Measurements from ENCODE around the gene VPS4B. TPM values are rescaled to one million over a fixed set of nuclear protein-coding genes. Genes with fewer than 3 reads are reported as not detected.

VPS4B gene
- total RNA-seq, 1 experiment from 2014 or later: 60.2 TPM

DNA sequence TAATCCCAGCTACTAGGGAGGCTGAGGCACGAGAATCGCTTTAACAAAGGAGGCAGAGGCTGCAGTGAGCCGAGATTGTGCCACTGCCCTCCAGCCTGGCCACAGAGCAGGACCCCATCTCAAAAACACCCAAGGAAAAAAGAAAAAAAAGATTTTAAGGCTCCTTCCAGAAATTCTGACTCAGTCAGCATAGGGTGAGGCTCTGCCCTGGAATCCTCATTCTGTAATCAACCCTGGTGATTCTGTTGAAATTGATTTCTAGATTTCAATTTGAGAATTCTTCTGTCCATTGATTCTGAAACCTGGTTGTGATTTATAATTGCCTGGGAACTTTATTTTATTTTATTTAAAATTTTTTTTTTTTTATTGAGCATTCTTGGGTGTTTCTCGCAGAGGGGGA, 27.1 kb upstream of the VPS4B start:
- Histone ChIP-seq H3K14ac (ENCODE audit: insufficient read depth, low read length) (no peak overlapping the region), H2BK12ac (ENCODE audit: insufficient read length, low read depth, low read length) (no peak overlapping the region), H2BK120ac (ENCODE audit: low read depth, low read length, poor library complexity, severe bottlenecking) (no peak overlapping the region), H2BK15ac (ENCODE audit: low read depth, low read length) (no peak overlapping the region), H2BK20ac (ENCODE audit: low read depth, low read length, poor library complexity, severe bottlenecking) (no peak overlapping the region), H3K4me1 (ENCODE audit: insufficient read depth, low read length) (peaks cover 2% of the 10 kb centered on the region; the same call in 1 of the 2 replicates), H3K9me3 (ENCODE audit: control insufficient read depth, low read depth, low read length) (no peaks in the 10 kb centered on the region), H4K8ac (replicated peaks; ENCODE audit: insufficient read length, low read depth, low read length) (no peak overlapping the region), H3K56ac (ENCODE audit: insufficient read length, low read depth, low read length) (no peak overlapping the region), H4K20me1 (ENCODE audit: control insufficient read depth, insufficient read depth, insufficient read length) (no peaks in the 10 kb centered on the region), H3K79me1 (ENCODE audit: insufficient read depth, low read depth, low read length, poor library complexity, severe bottlenecking) (no peaks in the 10 kb centered on the region), H3K23me2 (ENCODE audit: insufficient read length, low read depth, low read length, poor library complexity, severe bottlenecking) (no peaks in the 10 kb centered on the region), H3K4ac (ENCODE audit: low read depth, low read length) (no peak overlapping the region), H3K27me3 (ENCODE audit: insufficient read depth, low read length) (no peaks in the 10 kb centered on the region), H3K79me2 (ENCODE audit: insufficient read depth, low read length) (no peaks in the 10 kb centered on the region), H4K5ac (ENCODE audit: insufficient read length, low read depth, low read length) (no peak overlapping the region), H3K23ac (ENCODE audit: insufficient read length, low read depth, low read length) (no peak overlapping the region), H3K9ac (ENCODE audit: extremely low read depth, insufficient read length, low read length) (no peak overlapping the region), H3K27ac (ENCODE audit: insufficient read length, low read depth, low read length) (no peak overlapping the region), H2BK5ac (ENCODE audit: insufficient read length, low read length) (no peak overlapping the region), H2AFZ (ENCODE audit: low read length) (no peak overlapping the region), H4K91ac (ENCODE audit: insufficient read length, low read depth, low read length) (no peak overlapping the region), H2AK5ac (ENCODE audit: insufficient read length, low read length) (no peak overlapping the region), H3T11ph (ENCODE audit: low read length) (no peak overlapping the region), H3K4me2 (ENCODE audit: insufficient read depth, insufficient read length, low read length) (no peak overlapping the region), H3K18ac (ENCODE audit: insufficient read length, low read depth, low read length) (no peak overlapping the region)
- WGBS (ENCODE audit: extremely low coverage, insufficient read length, low lambda C conversion rate): no CpG with 5 or more reads among the region's 4 CpGs
- no peak overlapping the region for H3K27ac Mint-ChIP-seq
- no peak for DNase-seq
- TF ChIP-seq, protein P1, sequence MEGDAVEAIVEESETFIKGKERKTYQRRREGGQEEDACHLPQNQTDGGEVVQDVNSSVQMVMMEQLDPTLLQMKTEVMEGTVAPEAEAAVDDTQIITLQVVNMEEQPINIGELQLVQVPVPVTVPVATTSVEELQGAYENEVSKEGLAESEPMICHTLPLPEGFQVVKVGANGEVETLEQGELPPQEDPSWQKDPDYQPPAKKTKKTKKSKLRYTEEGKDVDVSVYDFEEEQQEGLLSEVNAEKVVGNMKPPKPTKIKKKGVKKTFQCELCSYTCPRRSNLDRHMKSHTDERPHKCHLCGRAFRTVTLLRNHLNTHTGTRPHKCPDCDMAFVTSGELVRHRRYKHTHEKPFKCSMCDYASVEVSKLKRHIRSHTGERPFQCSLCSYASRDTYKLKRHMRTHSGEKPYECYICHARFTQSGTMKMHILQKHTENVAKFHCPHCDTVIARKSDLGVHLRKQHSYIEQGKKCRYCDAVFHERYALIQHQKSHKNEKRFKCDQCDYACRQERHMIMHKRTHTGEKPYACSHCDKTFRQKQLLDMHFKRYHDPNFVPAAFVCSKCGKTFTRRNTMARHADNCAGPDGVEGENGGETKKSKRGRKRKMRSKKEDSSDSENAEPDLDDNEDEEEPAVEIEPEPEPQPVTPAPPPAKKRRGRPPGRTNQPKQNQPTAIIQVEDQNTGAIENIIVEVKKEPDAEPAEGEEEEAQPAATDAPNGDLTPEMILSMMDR (conservative IDR thresholded peaks at IDR 0.05): no peak
- H3K4me3 Mint-ChIP-seq: no peak overlapping the region
- H3K36me3 Mint-ChIP-seq (ENCODE audit: insufficient read depth in 1 of 3, low read depth in 3 of 3): peaks cover 0 to 7% (median 0%) of the 10 kb centered on the region in 3 experiments; a peak in 3 of 7 replicates
- no peaks in the 10 kb centered on the region; a peak in 1 of 5 replicates for H3K9me3 Mint-ChIP-seq
- H3K4me1 Mint-ChIP-seq: peaks cover 6 to 16% of the 10 kb centered on the region in 2 experiments
- no peaks in the 10 kb centered on the region for H3K27me3 Mint-ChIP-seq (ENCODE audit: low read depth)

All from H9 (cell line).